Measurements from ENCODE around the gene GTF2F1.

The GTF2F1 gene

GRCh38 chr19:6383188-6383587 is 9.8 kb downstream of the GTF2F1 start:
- TF ChIP-seq CTCF (IDR thresholded peaks at IDR 0.05; ENCODE audit: low read length) = no peak
- no peak for TF ChIP-seq EZH2 (IDR thresholded peaks at IDR 0.05; ENCODE audit: borderline replicate concordance, low read length)
- Histone ChIP-seq H3K36me3 (ENCODE audit: insufficient read depth, low read length) (peaks cover 80% of the 10 kb centered on the region), H3K9me3 (ENCODE audit: low read length) (no peaks in the 10 kb centered on the region), H2AFZ (ENCODE audit: low read length) (no peak overlapping the region), H3K9me2 (ENCODE audit: low read depth, low read length) (no peaks in the 10 kb centered on the region), H3K4me2 (ENCODE audit: low read length) (no peak overlapping the region), H3K27me3 (ENCODE audit: insufficient read depth, low read length) (no peaks in the 10 kb centered on the region), H3K9ac (ENCODE audit: low read length) (no peak overlapping the region), H3F3A (ENCODE audit: insufficient read depth, low read length) (no peaks in the 10 kb centered on the region), H3K79me2 (ENCODE audit: insufficient read depth, low read length) (no peaks in the 10 kb centered on the region), H4K20me1 (ENCODE audit: insufficient read depth, low read length) (no peaks in the 10 kb centered on the region), H3K4me3 (ENCODE audit: low read depth, low read length, poor library complexity, severe bottlenecking) (no peak overlapping the region), H3K4me1 (ENCODE audit: insufficient read depth, low read length, severe bottlenecking) (no peaks in the 10 kb centered on the region), H3K27ac (ENCODE audit: low read depth, low read length, poor library complexity, severe bottlenecking) (no peak overlapping the region)

GRCh38 chr19:6381030-6381750 is 11.8 kb downstream of the GTF2F1 start:
- Histone ChIP-seq H2AFZ (ENCODE audit: low read length) (no peak overlapping the region), H3K4me1 (ENCODE audit: insufficient read depth, low read length, severe bottlenecking) (no peaks in the 10 kb centered on the region), H3K79me2 (ENCODE audit: insufficient read depth, low read length) (no peaks in the 10 kb centered on the region), H3K36me3 (ENCODE audit: insufficient read depth, low read length) (peaks cover 67% of the 10 kb centered on the region), H3K4me2 (ENCODE audit: low read length) (no peak overlapping the region), H3K27me3 (ENCODE audit: insufficient read depth, low read length) (no peaks in the 10 kb centered on the region), H3K9ac (ENCODE audit: low read length) (no peak overlapping the region), H4K20me1 (ENCODE audit: insufficient read depth, low read length) (no peaks in the 10 kb centered on the region), H3K4me3 (ENCODE audit: low read depth, low read length, poor library complexity, severe bottlenecking) (no peak overlapping the region), H3K27ac (ENCODE audit: low read depth, low read length, poor library complexity, severe bottlenecking) (no peak overlapping the region), H3K9me3 (ENCODE audit: low read length) (no peaks in the 10 kb centered on the region), H3K9me2 (ENCODE audit: low read depth, low read length) (no peaks in the 10 kb centered on the region), H3F3A (ENCODE audit: insufficient read depth, low read length) (no peaks in the 10 kb centered on the region)
- TF ChIP-seq CTCF (IDR thresholded peaks at IDR 0.05; ENCODE audit: low read length) (no peak), EZH2 (IDR thresholded peaks at IDR 0.05; ENCODE audit: borderline replicate concordance, low read length) (no peak)

GRCh38 chr19:6379744-6380143 is 13.2 kb downstream of the GTF2F1 start:
- no peak overlapping the region for H3K4me3 ChIP-seq (ENCODE audit: low read depth, low read length, poor library complexity, severe bottlenecking)
- no peak overlapping the region for H2AFZ ChIP-seq (ENCODE audit: low read length)
- H4K20me1 ChIP-seq (ENCODE audit: insufficient read depth, low read length) = no peaks in the 10 kb centered on the region
- H3F3A ChIP-seq (ENCODE audit: insufficient read depth, low read length) = no peaks in the 10 kb centered on the region
- H3K9ac ChIP-seq (ENCODE audit: low read length) = no peak overlapping the region
- no peaks in the 10 kb centered on the region for H3K9me2 ChIP-seq (ENCODE audit: low read depth, low read length)
- TF ChIP-seq CTCF (IDR thresholded peaks at IDR 0.05; ENCODE audit: low read length) (no peak), EZH2 (IDR thresholded peaks at IDR 0.05; ENCODE audit: borderline replicate concordance, low read length) (no peak)
- no peaks in the 10 kb centered on the region for H3K27me3 ChIP-seq (ENCODE audit: insufficient read depth, low read length)
- no peaks in the 10 kb centered on the region for H3K9me3 ChIP-seq (ENCODE audit: low read length)
- no peak overlapping the region for H3K27ac ChIP-seq (ENCODE audit: low read depth, low read length, poor library complexity, severe bottlenecking)
- H3K4me1 ChIP-seq (ENCODE audit: insufficient read depth, low read length, severe bottlenecking) = no peaks in the 10 kb centered on the region
- no peaks in the 10 kb centered on the region for H3K79me2 ChIP-seq (ENCODE audit: insufficient read depth, low read length)
- no peak overlapping the region for H3K4me2 ChIP-seq (ENCODE audit: low read length)
- peaks cover 58% of the 10 kb centered on the region for H3K36me3 ChIP-seq (ENCODE audit: insufficient read depth, low read length)

Data from OCI-LY1 (cell line).